ENCODE measurements around the gene WDR86.

The WDR86 gene

DNA sequence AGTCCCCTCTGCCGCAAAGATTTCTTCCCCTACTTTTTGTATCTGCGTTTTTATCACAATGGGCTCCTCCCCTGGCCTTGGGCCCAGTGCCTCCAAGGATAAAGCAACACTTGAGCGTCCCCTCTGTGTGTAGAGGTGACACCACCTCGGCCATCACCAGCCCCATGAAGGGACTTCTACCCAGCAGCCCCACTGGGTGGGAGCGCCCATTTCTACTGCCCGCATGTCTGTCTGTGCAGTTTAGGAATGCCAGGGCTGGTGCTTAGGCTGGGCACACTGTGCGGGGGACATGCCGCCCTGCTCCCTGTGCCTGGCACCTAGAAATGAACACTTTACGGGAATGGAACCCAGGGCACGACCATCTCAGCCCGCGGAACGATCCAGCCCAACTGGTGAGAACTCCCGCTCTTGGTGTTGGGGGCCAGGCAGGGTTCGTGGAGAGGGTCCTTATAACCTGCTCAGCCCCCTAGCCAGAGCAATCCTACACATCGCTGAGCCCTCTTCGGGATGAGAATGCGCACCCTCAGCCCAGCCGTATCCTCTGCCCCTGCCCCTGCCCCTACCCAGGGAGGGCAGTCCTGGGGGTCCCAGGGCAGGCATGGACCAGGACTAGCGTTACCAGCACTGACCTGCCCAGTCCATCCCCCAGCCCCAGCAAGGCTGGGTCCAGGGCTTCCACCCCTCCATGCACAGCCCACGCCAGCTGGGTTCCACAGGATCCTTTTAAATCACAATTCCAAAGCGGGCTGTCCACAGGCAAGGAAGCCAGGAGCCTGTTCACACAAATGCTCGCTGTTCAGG lies 17.3 kb upstream of the WDR86 start:
- Mint-ChIP-seq H3K27ac (no peak overlapping the region), H3K4me1 (peaks cover 8% of the 10 kb centered on the region), H3K9me3 (no peaks in the 10 kb centered on the region), H3K4me3 (no peak overlapping the region), H3K27me3 (peaks cover 7% of the 10 kb centered on the region), H3K36me3 (no peaks in the 10 kb centered on the region)
- ATAC-seq (ENCODE audit: low read depth), result no peak
- DNase-seq (ENCODE audit: low spot score in 2 of 2), result no peak

- peaks cover 2% of the 10 kb centered on the region for H3K9me3 Mint-ChIP-seq
- no peak for DNase-seq (ENCODE audit: low spot score in 2 of 2)
- H3K4me3 Mint-ChIP-seq, result no peak overlapping the region
- H3K4me1 Mint-ChIP-seq, result peaks cover 8% of the 10 kb centered on the region
- ATAC-seq (ENCODE audit: low read depth), result no peak
- H3K27ac Mint-ChIP-seq, result no peak overlapping the region
- no peaks in the 10 kb centered on the region for H3K36me3 Mint-ChIP-seq
- peaks cover 12% of the 10 kb centered on the region for H3K27me3 Mint-ChIP-seq
Observed at GRCh38 chr7:151426441-151426903, 16.6 kb upstream of the WDR86 start.

GRCh38 chr7:151425670-151426440 lies 16.0 kb upstream of the WDR86 start:
- H3K36me3 Mint-ChIP-seq, result no peaks in the 10 kb centered on the region
- ATAC-seq (ENCODE audit: low read depth) (no peak), DNase-seq (ENCODE audit: low spot score in 2 of 2) (no peak)
- peaks cover 8% of the 10 kb centered on the region for H3K4me1 Mint-ChIP-seq
- no peak overlapping the region for H3K27ac Mint-ChIP-seq
- H3K27me3 Mint-ChIP-seq, result peaks cover 13% of the 10 kb centered on the region
- peaks cover 2% of the 10 kb centered on the region for H3K9me3 Mint-ChIP-seq
- H3K4me3 Mint-ChIP-seq, result no peak overlapping the region

DNA sequence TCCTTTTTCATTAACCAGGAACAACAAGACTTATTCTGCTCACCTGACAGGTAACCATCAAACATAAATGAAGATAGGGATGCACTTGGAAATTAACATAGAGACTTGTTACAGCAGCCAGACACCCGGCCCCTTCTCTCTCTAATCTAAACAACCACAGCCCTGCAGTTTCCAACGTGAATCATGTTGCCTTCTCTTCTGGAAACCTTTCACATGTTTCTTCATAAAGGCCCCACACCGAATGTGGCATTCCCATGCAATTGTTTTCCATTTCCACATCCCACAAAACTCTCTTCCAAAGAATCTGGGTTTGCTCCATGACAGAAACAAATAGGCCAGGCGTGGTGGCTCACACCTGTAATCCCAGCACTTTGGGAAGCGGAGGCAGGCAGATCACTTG lies 15.0 kb upstream of the WDR86 start:
- Mint-ChIP-seq H3K27me3 (peaks cover 13% of the 10 kb centered on the region), H3K4me3 (no peak overlapping the region), H3K36me3 (no peaks in the 10 kb centered on the region), H3K9me3 (peaks cover 6% of the 10 kb centered on the region), H3K27ac (no peak overlapping the region), H3K4me1 (peaks cover 4% of the 10 kb centered on the region)
- DNase-seq (ENCODE audit: low spot score in 2 of 2), result no peak
- ATAC-seq (ENCODE audit: low read depth), result no peak

DNA sequence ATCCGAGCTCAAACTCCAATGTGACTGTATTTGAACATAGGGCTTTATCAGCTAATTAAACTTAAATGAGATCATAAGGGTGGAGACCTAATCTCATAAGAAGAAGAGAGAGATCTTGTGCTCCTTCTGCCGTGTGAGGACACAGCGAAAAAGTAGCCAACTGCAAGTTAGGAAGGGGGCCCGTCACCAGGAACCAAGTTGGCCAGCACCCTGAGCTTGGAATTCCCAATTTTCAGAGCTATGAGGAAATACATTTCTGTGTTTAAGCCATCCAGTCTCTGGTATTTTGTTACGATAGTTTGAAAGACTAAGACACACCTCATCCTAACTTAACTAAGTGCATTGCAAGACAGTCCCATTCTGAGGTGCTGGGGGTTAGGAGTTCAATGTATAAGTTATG lies 14.1 kb upstream of the WDR86 start:
- no peak for ATAC-seq (ENCODE audit: low read depth)
- Mint-ChIP-seq H3K9me3 (peaks cover 6% of the 10 kb centered on the region), H3K27me3 (peaks cover 13% of the 10 kb centered on the region), H3K4me1 (no peaks in the 10 kb centered on the region), H3K36me3 (no peaks in the 10 kb centered on the region), H3K27ac (no peak overlapping the region), H3K4me3 (no peak overlapping the region)
- DNase-seq (ENCODE audit: low spot score in 2 of 2), result no peak

DNA sequence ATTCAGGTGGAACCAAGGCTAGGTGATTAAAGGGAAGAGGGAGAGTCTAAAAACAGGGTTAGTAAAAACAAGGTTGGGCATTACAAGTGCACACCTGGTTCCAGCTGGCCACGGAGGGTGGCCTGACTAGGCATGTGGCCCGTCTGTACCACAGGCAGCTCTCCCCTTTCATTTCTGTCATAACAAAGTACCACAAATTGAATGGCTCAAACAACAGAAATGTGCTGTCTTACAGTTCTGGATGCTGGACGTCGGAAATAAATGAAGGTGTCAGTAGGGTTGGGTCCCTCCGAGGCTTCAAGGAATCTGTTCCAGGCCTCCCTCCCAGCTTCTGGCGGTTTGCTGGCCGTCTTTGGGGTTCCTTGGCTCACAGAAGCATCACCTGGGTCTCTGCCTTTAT lies 13.4 kb upstream of the WDR86 start:
- Mint-ChIP-seq H3K27me3 (peaks cover 13% of the 10 kb centered on the region), H3K9me3 (peaks cover 8% of the 10 kb centered on the region), H3K27ac (no peak overlapping the region), H3K4me1 (no peaks in the 10 kb centered on the region), H3K36me3 (peaks cover 2% of the 10 kb centered on the region), H3K4me3 (no peak overlapping the region)
- no peak for DNase-seq (ENCODE audit: low spot score in 2 of 2)
- ATAC-seq (ENCODE audit: low read depth), result no peak

DNA sequence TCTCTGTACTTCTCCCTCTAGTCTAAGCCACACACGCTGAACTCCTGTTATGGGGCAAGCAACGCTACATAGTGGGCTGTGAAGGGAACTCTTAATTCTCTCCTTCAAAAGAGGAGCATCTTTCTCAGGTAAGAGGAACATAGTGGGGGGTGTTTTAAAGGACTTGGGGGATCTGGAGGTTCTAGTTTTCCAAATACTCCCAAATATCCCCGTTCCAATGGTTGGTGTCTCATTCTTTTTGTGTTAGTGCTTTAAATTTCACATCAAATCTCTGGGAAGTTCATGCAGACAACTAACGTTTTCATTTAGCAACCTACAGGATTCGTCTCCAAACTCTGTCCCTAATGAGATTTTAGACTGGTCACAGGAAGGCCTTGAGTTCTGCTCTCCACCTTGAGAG lies 12.4 kb upstream of the WDR86 start:
- Mint-ChIP-seq H3K4me1 (no peaks in the 10 kb centered on the region), H3K27ac (no peak overlapping the region), H3K4me3 (no peak overlapping the region), H3K36me3 (peaks cover 3% of the 10 kb centered on the region), H3K9me3 (peaks cover 10% of the 10 kb centered on the region), H3K27me3 (peaks cover 11% of the 10 kb centered on the region)
- DNase-seq (ENCODE audit: low spot score in 2 of 2), result no peak
- no peak for ATAC-seq (ENCODE audit: low read depth)

GRCh38 chr7:151420144-151420543 lies 10.3 kb upstream of the WDR86 start:
- H3K9me3 Mint-ChIP-seq, result peaks cover 10% of the 10 kb centered on the region
- H3K27me3 Mint-ChIP-seq, result peaks cover 12% of the 10 kb centered on the region
- H3K27ac Mint-ChIP-seq, result no peak overlapping the region
- no peak for DNase-seq (ENCODE audit: low spot score in 2 of 2)
- no peak for ATAC-seq (ENCODE audit: low read depth)
- no peak overlapping the region for H3K4me3 Mint-ChIP-seq
- H3K36me3 Mint-ChIP-seq, result peaks cover 3% of the 10 kb centered on the region
- H3K4me1 Mint-ChIP-seq, result no peaks in the 10 kb centered on the region

DNA sequence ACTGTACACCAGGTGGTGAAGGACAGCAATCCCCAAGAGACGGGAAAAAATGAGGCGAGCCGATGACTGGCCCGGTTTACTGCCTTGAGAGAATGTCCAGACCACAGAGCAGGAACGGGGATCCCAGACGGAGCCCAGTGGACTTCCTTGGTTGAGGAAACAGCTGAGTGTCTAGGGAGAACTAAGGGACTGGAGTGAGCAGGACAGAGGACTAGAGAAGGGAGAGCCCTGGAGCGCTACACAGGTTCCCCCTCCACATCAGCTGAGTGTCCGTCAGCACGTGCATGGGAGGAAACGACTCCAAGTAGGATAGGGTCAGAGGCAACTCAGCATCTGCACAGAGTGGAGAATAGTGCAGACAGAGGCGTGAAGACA lies 7.1 kb upstream of the WDR86 start:
- DNase-seq (ENCODE audit: low spot score in 2 of 2) (no peak), ATAC-seq (ENCODE audit: low read depth) (no peak)
- H3K27ac Mint-ChIP-seq, result no peak overlapping the region
- H3K4me1 Mint-ChIP-seq, result peaks cover 2% of the 10 kb centered on the region
- peaks cover 3% of the 10 kb centered on the region for H3K36me3 Mint-ChIP-seq
- peaks cover 8% of the 10 kb centered on the region for H3K9me3 Mint-ChIP-seq
- H3K4me3 Mint-ChIP-seq, result no peak overlapping the region
- H3K27me3 Mint-ChIP-seq, result peaks cover 24% of the 10 kb centered on the region

- peaks cover 18% of the 10 kb centered on the region for H3K27me3 Mint-ChIP-seq
- DNase-seq (ENCODE audit: low spot score in 2 of 2) (no peak), ATAC-seq (ENCODE audit: low read depth) (no peak)
- H3K4me1 Mint-ChIP-seq, result peaks cover 4% of the 10 kb centered on the region
- peaks cover 8% of the 10 kb centered on the region for H3K9me3 Mint-ChIP-seq
- no peak overlapping the region for H3K4me3 Mint-ChIP-seq
- no peak overlapping the region for H3K27ac Mint-ChIP-seq
- peaks cover 3% of the 10 kb centered on the region for H3K36me3 Mint-ChIP-seq
Observed at GRCh38 chr7:151416112-151416940, 6.5 kb upstream of the WDR86 start.

DNA sequence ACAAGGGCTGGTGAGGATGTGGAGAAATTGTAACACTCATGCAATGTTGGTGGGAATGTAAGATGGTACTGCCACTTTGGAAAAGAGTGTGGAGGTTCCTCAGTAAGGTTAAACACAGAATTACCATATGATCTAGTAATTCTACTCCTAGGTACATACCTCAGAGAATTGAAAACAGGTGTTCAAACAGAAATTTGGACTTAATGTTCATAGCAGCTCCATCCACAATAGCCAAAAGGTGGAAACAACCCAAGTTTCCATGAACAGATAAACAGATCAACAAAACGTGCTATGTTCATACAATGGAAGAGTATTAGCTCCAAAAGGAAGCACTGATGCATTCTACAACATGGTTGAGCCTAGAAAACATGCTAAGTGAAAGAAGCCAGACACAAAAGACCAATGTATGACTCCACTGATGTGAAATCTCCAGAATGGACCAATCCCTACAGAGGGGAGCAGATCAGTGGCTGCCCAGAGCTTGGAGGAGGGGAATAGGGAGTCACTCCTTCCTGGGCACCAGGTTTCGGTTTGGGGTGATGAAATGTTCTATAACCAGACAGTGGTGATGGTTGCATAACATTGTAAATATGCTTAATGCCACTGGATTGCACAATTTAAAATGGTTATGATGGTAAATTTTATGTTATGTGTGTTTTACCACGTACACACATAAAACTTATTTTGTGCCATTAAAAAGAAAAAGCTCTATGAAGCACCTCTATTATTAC lies 5.7 kb upstream of the WDR86 start:
- ATAC-seq (ENCODE audit: low read depth) (no peak), DNase-seq (ENCODE audit: low spot score in 2 of 2) (no peak)
- Mint-ChIP-seq H3K4me3 (no peak overlapping the region), H3K27ac (no peak overlapping the region), H3K4me1 (peaks cover 7% of the 10 kb centered on the region), H3K27me3 (peaks cover 23% of the 10 kb centered on the region), H3K36me3 (peaks cover 3% of the 10 kb centered on the region), H3K9me3 (peaks cover 6% of the 10 kb centered on the region)

DNA sequence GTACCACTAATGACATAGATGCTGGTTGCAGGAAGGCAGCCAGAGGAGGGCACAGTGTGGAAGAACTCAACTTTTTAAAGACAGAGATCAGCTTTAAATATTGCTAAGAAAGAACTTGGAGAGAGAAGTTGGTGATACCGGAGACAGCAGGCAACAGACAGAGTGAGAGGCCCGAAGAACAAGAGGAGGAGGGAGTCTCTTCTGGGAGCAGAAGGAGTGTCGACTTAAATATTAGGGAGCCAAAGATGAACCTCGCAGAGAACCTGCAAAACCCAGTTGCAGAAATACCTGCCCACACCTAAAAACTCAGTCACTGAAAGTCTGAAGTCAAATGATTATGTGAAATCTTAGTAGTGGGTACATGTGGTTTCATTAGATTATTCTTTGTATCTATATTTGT lies 3.4 kb upstream of the WDR86 start:
- H3K4me1 Mint-ChIP-seq, result peaks cover 12% of the 10 kb centered on the region
- H3K27me3 Mint-ChIP-seq, result peaks cover 25% of the 10 kb centered on the region
- H3K9me3 Mint-ChIP-seq, result peaks cover 2% of the 10 kb centered on the region
- ATAC-seq (ENCODE audit: low read depth) (no peak), DNase-seq (ENCODE audit: low spot score in 2 of 2) (no peak)
- peaks cover 1% of the 10 kb centered on the region for H3K36me3 Mint-ChIP-seq
- H3K27ac Mint-ChIP-seq, result no peak overlapping the region
- H3K4me3 Mint-ChIP-seq, result no peak overlapping the region

- DNase-seq (ENCODE audit: low spot score in 2 of 2), result no peak
- Mint-ChIP-seq H3K4me1 (peaks cover 12% of the 10 kb centered on the region), H3K9me3 (no peaks in the 10 kb centered on the region), H3K36me3 (no peaks in the 10 kb centered on the region), H3K27ac (no peak overlapping the region), H3K4me3 (no peak overlapping the region), H3K27me3 (peaks cover 28% of the 10 kb centered on the region)
- no peak for ATAC-seq (ENCODE audit: low read depth)
Observed at GRCh38 chr7:151412318-151412717, 2.5 kb upstream of the WDR86 start.
